Duodenal mucosa (tissue), 2 donors: ENCODE measurements around the gene PID1.

Experiments used
- H3K27ac ChIP-seq: one replicate; pipeline ENCODE4 v1.7.0; 2013; ENCODE audit warnings: low read depth, low read length
- H3K27me3 ChIP-seq, 2 donors: one replicate each; pipeline ENCODE4 v1.7.0; 2013; ENCODE audit warnings: low read length in 2 of 2, control low read depth in 1 of 2; ENCODE audit not compliant: insufficient read depth in 2 of 2, control insufficient read depth in 1 of 2
- H3K36me3 ChIP-seq, 2 donors: one replicate each; pipeline ENCODE4 v1.7.0; 2013; ENCODE audit warnings: low read length in 2 of 2, control low read depth in 1 of 2; ENCODE audit not compliant: insufficient read depth in 2 of 2, control insufficient read depth in 1 of 2
- H3K4me1 ChIP-seq, 2 donors: one replicate each; pipeline ENCODE4 v1.7.0; 2013; ENCODE audit warnings: low read length in 2 of 2, control low read depth in 1 of 2; ENCODE audit not compliant: insufficient read depth in 2 of 2, control insufficient read depth in 1 of 2
- H3K4me3 ChIP-seq, 2 donors: one replicate each; pipeline ENCODE4 v1.7.0; 2013; ENCODE audit warnings: low read length in 2 of 2, low read depth in 1 of 2
- H3K9ac ChIP-seq, 2 donors: one replicate each; pipeline ENCODE4 v1.7.0; 2013; ENCODE audit warnings: low read length in 2 of 2, low read depth in 1 of 2
- H3K9me3 ChIP-seq, 2 donors: one replicate each; pipeline ENCODE4 v1.7.0; 2013; ENCODE audit warnings: low read length in 2 of 2, control low read depth in 1 of 2; ENCODE audit not compliant: control insufficient read depth in 1 of 2

PID1 gene

DNA sequence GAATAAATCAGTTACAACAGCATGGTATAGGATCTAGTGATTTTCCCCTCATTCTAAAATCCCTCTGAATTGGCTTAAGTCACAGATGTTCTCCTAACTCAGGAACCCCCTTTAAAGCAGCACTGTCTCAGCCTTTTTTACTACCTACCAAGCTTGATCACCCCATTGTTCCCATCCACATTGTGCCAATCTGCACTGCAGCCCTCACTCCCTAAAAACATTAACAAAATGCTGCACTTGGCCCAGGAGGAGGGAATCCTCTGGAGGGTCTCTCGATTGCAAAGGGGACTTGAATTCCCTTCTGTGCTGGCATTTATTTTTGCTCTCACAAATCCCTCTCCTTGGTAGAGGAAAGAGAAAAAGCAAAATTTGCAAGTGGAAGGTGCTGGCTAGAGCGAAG is 223.0 kb downstream of the PID1 start:
- no peak overlapping the region for H3K9ac ChIP-seq
- H3K4me3 ChIP-seq: no peak overlapping the region
- no peaks in the 10 kb centered on the region for H3K4me1 ChIP-seq
- no peaks in the 10 kb centered on the region for H3K9me3 ChIP-seq
- H3K27me3 ChIP-seq: no peaks in the 10 kb centered on the region
- H3K36me3 ChIP-seq: no peaks in the 10 kb centered on the region
- H3K27ac ChIP-seq: no peak overlapping the region

DNA sequence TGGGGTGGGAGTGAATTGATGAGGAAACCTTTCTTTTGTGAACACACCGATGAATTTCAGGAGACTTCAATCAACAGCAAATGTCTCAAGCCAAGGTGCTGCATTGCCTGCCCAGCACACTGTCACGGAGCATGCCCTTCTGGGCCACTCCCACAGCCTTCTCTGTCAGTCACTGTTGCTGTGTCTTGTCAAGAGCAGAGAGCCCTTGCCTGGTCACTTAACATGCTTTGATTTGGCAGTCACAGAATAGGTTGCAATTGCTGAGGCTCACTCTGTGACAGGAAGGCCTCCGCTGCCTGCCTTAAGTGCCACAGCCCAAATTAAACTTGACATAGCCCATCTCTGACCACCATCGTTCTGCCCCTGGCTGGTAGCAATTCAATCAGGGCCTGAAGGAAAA is 225.4 kb downstream of the PID1 start:
- H3K27ac ChIP-seq: no peak overlapping the region

DNA sequence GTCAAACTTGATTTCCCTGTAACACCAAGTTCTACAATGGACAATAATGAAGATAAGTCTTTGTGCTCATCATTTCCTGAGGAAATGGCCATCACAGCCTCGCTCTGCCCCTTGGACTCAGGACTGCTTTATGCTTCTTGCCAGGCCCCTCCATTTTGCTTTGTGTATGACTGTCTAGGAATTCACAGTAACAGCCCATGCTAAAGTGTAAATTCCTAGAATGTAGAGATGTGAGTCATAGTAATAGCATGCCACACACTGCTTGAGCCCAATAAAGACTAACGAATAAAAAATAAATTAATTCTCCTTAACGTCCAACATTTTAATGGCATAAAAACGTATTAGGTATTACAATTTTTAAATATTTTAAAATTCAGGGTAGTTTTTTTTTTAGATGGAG is 226.5 kb downstream of the PID1 start:
- Histone ChIP-seq H3K9ac (no peak overlapping the region), H3K4me1 (peaks cover 0 to 5% of the 10 kb centered on the region in 2 donors), H3K9me3 (no peaks in the 10 kb centered on the region), H3K27me3 (no peaks in the 10 kb centered on the region), H3K4me3 (no peak overlapping the region), H3K27ac (no peak overlapping the region), H3K36me3 (no peaks in the 10 kb centered on the region)

More for the DNA sequence above, 225.4 kb downstream of the PID1 start:
- no peak overlapping the region for H3K4me3 ChIP-seq
- H3K27me3 ChIP-seq: no peaks in the 10 kb centered on the region
- no peaks in the 10 kb centered on the region for H3K36me3 ChIP-seq
- H3K4me1 ChIP-seq: peaks cover 0 to 5% of the 10 kb centered on the region in 2 donors
- no peaks in the 10 kb centered on the region for H3K9me3 ChIP-seq
- no peak overlapping the region for H3K9ac ChIP-seq

DNA sequence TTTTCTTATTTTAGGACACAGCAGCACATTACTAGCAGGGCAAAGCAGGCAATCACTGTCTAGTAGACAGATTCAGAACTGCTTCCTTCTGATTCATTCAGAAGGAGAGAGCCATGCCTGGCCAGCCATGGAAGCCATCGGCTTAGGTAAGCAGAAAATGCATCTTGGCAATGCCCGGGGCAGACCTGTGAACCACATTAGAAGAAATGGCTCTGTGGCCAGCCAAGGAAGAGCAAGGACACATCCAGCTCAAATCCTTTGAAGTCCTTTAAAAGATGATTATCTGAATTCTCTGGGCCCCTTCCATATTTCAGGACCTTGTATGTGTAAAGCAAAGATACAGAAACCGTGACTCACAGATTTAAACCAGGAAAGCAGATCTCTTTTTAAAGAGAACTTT is 227.4 kb downstream of the PID1 start:
- Histone ChIP-seq H3K9me3 (no peaks in the 10 kb centered on the region), H3K27me3 (no peaks in the 10 kb centered on the region), H3K27ac (no peak overlapping the region), H3K9ac (no peak overlapping the region), H3K4me1 (peaks cover 0 to 5% of the 10 kb centered on the region in 2 donors), H3K4me3 (no peak overlapping the region), H3K36me3 (no peaks in the 10 kb centered on the region)

GRCh38 chr2:229042349-229042748 is 228.7 kb downstream of the PID1 start:
- no peaks in the 10 kb centered on the region for H3K27me3 ChIP-seq
- no peaks in the 10 kb centered on the region for H3K36me3 ChIP-seq
- H3K4me3 ChIP-seq: no peak overlapping the region
- no peak overlapping the region for H3K9ac ChIP-seq
- no peaks in the 10 kb centered on the region for H3K9me3 ChIP-seq
- no peak overlapping the region for H3K27ac ChIP-seq
- H3K4me1 ChIP-seq: peaks cover 0 to 5% of the 10 kb centered on the region in 2 donors

DNA sequence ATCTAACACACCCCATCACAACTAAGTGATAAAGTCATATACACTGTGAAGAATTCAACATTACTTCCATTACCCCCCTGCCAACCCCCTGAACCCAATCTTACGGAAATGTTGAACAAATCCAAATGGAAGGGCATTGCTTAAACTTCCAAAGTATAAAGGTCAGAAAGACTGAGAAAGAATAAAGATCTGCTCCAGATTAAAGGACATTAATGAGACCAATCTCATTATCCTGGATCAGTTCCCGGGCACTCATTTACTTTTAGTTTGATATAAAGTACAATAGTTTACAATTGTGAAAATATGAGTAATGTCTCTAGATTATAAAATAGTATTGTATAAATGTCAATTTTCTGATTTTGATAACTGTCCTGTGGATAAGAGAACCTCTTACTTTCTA is 229.4 kb downstream of the PID1 start:
- Histone ChIP-seq H3K27me3 (no peaks in the 10 kb centered on the region), H3K4me1 (peaks cover 0 to 5% of the 10 kb centered on the region in 2 donors), H3K27ac (no peak overlapping the region), H3K36me3 (no peaks in the 10 kb centered on the region), H3K9ac (no peak overlapping the region), H3K9me3 (no peaks in the 10 kb centered on the region), H3K4me3 (no peak overlapping the region)

- Histone ChIP-seq H3K36me3 (no peaks in the 10 kb centered on the region), H3K9me3 (no peaks in the 10 kb centered on the region), H3K27me3 (no peaks in the 10 kb centered on the region), H3K27ac (no peak overlapping the region), H3K9ac (no peak overlapping the region), H3K4me1 (peaks cover 0 to 5% of the 10 kb centered on the region in 2 donors), H3K4me3 (no peak overlapping the region)
Observed at GRCh38 chr2:229037621-229038020, 233.5 kb downstream of the PID1 start.

DNA sequence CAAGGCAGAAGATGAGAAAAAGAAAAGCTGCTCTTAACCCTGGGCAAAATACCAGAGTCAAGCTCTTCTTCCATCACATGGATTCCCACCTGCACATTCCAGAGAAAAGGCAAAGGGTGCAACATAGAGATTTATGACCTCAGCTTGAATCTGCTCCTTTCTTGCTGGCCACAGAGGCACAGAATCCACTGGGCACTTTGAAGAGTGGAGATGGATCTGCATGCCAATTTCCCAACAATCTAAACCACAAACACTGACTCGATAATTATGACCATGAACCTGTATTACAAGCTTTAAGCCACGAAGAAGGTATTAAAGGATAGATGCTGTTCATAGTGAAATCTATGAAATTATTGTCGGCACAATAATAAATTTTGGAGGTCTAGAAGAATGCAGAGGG is 237.3 kb downstream of the PID1 start:
- Histone ChIP-seq H3K27me3 (no peaks in the 10 kb centered on the region), H3K27ac (no peak overlapping the region), H3K4me1 (no peaks in the 10 kb centered on the region), H3K9me3 (no peaks in the 10 kb centered on the region), H3K4me3 (no peak overlapping the region), H3K36me3 (no peaks in the 10 kb centered on the region), H3K9ac (no peak overlapping the region)

- no peaks in the 10 kb centered on the region for H3K27me3 ChIP-seq
- H3K9ac ChIP-seq: no peak overlapping the region
- H3K9me3 ChIP-seq: no peaks in the 10 kb centered on the region
- H3K27ac ChIP-seq: no peak overlapping the region
- no peaks in the 10 kb centered on the region for H3K36me3 ChIP-seq
- no peaks in the 10 kb centered on the region for H3K4me1 ChIP-seq
- no peak overlapping the region for H3K4me3 ChIP-seq
Observed at GRCh38 chr2:229032608-229033234, 238.4 kb downstream of the PID1 start.

DNA sequence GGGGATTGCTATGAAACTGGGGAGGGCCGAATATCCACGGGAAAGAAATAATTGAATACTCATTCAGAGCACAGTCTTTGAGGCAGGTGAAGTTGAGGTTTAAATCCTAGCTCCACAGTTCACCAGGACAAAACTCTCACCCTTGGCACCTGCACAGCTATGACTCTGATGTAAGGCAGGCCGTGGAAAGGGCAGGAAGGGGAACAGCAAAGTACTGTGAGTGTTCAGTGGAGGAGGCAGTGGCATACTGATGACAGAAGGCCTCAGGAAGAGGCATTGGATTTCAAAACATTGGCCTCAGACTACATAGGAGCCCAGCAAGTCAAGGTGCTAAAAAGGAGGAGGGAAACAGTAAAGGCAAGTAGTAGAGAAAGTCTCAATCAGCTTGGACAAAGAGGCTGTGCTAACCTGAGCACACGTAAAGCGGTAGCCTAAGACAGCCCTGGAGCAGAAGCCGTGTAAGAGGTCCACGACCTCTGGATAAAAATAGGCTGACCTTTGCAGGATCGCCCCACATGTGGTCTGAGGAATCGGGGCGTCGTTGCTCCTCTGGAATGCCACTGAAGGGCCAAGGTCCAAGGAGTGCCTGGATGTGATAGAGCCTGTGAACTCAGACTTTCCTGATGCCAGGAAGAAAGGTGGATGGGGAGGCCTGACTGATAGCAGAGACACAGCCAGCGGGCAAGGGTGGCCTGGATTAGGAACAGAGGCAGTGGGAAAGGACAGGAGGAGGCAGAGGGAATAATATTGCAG is 243.6 kb downstream of the PID1 start:
- H3K4me1 ChIP-seq: no peaks in the 10 kb centered on the region
- H3K9ac ChIP-seq: no peak overlapping the region
- peaks cover 3 to 4% of the 10 kb centered on the region in 2 donors for H3K36me3 ChIP-seq
- no peaks in the 10 kb centered on the region for H3K27me3 ChIP-seq
- H3K27ac ChIP-seq: no peak overlapping the region
- no peak overlapping the region for H3K4me3 ChIP-seq
- H3K9me3 ChIP-seq: no peaks in the 10 kb centered on the region
